GM19467 (cell line): Measurements from ENCODE around the gene NOX3.

Source experiments
- ATAC-seq: cut with Tn5 transposase; IDR thresholded peaks from one replicate; pipeline ENCODE4 v1.9.1; 2021; ENCODE audit warnings: mild to moderate bottlenecking, moderate library complexity; ENCODE audit not compliant: unreplicated experiment

Gene NOX3

DNA sequence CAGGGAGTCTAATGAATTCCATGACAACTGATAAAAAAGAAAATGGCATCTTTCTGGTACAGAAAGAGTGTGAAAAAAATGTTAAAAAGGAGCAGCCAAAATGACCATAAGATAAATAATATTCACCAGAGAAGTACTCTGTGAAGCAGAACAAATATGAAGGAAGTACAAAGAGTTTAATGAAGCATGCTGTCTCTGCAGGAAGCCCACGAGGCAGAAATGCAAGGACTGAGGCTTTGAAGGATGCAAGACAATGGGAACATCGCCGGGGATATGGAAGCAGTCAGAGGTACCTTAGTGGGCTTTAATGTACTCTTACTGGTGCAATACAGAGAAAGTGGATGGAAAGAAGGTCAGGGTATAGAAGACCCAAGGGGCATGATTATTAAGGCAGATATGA lies 50.7 kb downstream of the NOX3 start:
- ATAC-seq, result no peak

GRCh38 chr6:155402656-155403304 lies 52.9 kb downstream of the NOX3 start:
- ATAC-seq, result no peak

- ATAC-seq, result no peak
These were observed 55.0 kb downstream of the NOX3 start for GRCh38 chr6:155400654-155400965.

DNA sequence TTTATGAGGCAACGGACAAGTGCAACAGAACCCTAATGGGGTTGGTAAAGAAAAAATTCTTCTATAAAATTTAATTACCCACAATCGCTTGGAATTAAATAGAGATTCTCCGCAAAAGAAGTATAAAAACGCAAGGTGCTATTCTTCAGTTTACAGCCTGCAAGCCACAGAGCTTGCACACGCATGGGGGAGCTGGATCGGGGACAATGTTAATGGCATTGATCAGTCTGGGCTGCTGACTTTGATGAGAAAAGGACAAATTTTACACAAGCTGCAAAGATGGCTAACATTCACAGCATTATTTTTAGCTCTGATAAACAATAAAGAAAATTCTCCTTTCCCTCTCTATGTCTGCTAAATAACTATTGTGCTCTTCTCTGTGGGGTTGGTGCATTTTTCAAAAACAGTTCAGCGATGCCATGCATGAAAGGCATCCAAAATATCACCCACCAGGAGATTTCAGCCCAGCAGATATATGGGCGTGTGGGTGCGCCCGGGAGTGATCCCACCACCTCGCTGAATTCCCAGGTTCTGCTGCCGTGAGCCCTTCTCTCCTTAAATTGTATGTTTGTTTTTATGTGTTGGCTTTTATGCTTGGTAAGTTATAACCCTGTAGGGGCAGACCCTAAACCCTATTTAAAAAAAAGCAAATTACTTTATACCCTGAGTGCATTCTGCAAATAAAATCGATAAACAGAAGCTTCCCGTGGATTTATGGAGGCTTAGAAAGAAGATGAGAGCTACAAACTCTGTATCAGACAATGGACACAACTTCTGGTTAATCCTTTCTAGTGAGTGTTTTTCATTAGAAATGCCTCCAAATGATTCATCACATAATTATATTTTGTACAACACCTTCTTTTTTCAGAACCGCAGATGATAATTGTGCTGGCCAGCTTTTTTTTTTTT lies 55.6 kb downstream of the NOX3 start:
- no peak for ATAC-seq

DNA sequence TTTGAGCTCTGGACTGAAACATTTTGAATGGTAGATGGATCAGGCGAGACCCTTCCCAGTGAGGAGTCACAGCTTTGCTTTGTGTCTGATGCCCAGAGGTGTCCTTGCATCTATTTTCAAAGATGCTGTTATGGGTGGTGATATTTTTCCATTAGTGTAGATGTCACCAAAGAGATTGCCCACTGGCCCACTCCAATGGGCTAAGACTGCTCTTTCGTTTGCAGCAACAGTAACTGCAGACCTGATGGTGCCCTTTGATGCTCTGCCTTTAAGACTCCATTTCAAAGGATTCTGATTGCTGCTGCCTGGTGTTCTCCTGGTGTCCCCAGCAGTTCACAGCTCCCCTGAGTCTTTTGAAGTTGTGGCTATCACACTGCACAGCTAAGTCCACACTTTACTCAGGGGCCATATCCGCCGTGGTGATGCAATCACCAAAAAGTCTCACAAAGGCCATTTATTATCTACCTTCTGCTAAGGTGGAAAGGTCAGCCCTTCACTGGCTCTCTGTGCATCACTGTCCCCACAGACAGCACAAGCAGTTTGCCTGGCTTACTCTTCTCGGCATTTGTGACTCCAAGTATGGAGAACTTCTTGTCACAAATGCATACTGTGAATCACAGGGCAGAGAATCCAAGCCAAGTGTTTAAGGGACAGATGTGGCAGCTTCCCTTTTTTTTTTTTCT lies 56.4 kb downstream of the NOX3 start:
- ATAC-seq, result no peak

- ATAC-seq, result no peak
These were observed 57.0 kb downstream of the NOX3 start for GRCh38 chr6:155398701-155399061.

GRCh38 chr6:155398221-155398620 lies 57.4 kb downstream of the NOX3 start:
- ATAC-seq, result no peak

DNA sequence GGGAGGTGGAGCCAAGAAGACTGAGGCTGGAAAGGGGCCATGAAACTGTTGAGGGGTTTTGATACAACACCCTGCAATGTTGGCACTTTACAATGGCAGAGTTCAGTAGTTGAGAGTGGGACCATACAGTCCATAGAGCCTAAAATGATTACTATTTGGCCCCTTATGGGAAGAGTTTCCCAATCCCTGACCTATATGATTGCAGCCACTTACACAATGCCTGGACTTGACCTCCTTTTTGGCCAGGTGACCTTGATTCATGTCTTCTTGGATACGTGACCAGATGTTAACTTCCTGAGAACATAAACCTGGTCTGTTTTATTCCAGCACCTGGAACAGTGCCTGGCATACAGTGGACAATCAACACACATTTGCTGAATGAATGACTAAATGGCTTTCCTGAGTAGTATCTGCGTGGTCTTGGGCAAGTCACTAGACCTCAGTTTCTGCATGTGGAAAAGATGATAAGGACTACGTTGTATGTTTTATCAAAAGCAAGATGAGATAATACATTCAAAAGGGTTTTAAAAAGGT lies 58.4 kb downstream of the NOX3 start:
- ATAC-seq, result no peak

- no peak for ATAC-seq
These were observed 59.0 kb downstream of the NOX3 start for GRCh38 chr6:155396605-155397004.

- ATAC-seq, result no peak
These were observed 60.3 kb downstream of the NOX3 start for GRCh38 chr6:155395339-155395738.

- no peak for ATAC-seq
These were observed 66.5 kb downstream of the NOX3 start for GRCh38 chr6:155389130-155389529.

- no peak for ATAC-seq
These were observed 67.0 kb downstream of the NOX3 start for GRCh38 chr6:155388591-155388990.

DNA sequence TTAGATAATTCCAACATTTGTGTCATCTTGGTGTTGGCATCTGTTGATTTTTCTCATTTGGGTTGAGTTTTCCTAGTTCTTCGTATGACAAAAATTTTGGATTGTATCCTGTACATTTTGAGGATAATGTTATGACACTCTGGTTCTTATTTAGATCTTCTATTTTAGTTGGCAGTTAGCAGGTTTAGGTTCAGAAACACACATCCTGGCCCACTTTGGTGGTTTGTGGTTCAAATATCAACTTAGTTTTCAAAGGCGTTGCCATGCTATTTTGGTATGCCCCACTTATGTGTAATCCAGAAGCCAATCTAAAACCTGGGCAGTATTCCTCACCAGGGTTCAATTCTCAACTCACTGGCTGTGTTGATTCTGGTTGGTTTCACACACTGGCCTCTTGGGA lies 68.2 kb downstream of the NOX3 start:
- ATAC-seq, result no peak

DNA sequence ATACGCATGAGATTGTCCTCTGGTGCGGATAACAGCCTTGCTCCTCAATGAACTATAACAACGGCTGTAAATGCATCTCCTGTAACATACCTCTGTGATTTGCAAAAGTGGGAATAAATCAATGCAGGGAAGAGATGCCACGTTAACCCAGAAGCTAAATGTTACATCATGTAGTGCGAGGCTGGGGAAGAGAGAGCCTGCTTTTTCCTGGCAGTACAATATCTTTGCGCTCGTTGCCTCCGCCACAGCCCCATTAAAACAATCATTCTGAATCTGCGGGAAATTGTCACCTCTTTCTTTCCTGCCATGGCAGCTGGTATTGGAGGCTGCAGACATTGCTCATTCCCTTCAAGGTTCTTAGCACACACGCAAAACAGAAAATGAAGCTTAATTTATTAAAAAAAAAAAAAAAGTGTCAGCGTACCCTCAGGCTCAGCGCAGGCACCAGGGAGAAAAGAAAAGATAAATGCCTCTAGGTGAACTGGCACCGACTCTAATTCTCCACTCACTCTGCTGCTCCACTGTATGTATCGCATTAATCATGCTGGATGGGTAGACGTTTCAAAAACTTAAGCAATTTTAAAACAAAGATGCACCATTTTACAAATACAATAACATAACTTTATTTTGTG lies 71.2 kb downstream of the NOX3 start:
- ATAC-seq, result no peak

DNA sequence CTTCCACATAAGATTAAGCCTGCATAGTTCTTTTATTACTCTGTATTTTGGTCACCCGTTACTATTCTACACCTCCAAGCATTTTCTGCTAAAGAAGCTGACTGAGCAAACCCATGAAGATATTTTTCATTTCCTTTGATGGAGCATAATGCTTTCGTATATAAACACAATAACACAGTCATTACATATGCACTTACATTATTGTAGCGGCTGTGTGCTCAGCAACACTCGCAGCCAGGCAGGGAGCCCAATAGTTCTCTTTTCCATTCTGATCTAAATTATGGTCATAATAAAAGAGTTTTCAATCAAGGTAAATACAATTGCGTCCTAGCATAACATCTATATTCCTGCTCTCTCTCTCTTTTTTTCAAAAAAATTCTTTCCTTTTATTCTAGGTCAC lies 71.7 kb downstream of the NOX3 start:
- no peak for ATAC-seq

- ATAC-seq, result no peak
These were observed 73.3 kb downstream of the NOX3 start for GRCh38 chr6:155382338-155382685.

DNA sequence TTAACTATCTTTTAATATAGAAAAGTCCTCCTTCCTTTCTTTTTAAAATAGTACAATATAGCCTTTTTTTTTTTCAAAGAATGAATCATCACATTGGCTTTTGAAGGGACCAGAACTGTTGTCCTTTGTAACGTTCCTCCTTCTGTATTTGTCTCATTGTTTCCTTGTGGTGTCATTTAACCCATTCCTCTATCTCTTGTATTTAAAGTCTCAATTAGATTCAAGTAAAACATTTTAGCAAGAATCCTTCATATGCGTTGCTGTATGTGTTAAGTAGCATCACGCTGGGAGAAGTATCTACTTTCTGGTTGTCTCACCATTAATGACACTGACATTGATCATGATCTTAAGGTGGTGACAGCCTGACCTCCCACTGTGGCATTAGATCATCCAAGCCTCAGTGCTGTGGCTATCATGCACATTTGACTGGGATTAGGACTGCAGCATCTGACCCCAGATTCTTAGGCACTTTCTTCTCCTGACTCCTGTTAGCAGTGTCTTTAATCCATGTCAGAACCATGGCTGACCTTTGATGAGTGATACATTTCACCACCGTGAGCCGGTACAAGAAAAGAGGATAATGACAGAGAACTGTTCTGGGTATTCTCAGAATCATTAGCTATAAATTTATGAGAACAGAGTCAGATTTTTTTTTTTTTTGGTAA lies 73.8 kb downstream of the NOX3 start:
- no peak for ATAC-seq

- ATAC-seq, result no peak
These were observed 74.8 kb downstream of the NOX3 start for GRCh38 chr6:155380666-155381332.

- ATAC-seq, result no peak
These were observed 76.9 kb downstream of the NOX3 start for GRCh38 chr6:155378724-155379123.

DNA sequence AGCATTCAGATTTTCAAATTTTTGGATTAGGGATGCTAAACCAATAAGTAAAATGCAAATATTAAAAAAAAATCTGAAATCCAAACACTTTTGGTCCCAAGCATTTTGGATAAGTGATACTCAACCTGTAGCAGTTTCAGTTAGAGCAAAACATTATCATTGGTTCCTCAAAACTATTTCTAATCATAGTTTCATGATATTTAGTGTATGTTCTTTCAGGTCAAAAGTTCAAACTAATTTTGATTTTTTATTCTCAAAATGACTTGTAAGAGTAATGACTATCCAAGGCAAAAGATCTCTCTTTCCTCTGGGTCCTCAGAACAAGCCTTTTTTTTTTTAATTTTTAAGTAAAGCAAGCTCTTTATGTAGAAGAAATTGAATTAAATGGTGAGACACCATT lies 77.4 kb downstream of the NOX3 start:
- ATAC-seq, result no peak
